ENCODE data around the gene ATP9B.

ATP9B gene

GRCh38 chr18:79294235-79294634 is 225.0 kb downstream of the ATP9B start:
- no peak for TF ChIP-seq CTCF (IDR thresholded peaks at IDR 0.05; ENCODE audit: borderline replicate concordance, control extremely low read depth, extremely low read depth, insufficient read depth, missing control alignments)
- in situ Hi-C loops (cut with MboI; ENCODE audit: low sequenced_read_pairs, unreplicated experiment) = no loop called here

GRCh38 chr18:79299272-79299671 is 230.1 kb downstream of the ATP9B start:
- in situ Hi-C loops (cut with MboI; ENCODE audit: low sequenced_read_pairs, unreplicated experiment) = no loop called here
- no peak for TF ChIP-seq CTCF (IDR thresholded peaks at IDR 0.05; ENCODE audit: borderline replicate concordance, control extremely low read depth, extremely low read depth, insufficient read depth, missing control alignments)
- DNase-seq (ENCODE audit: low spot score) = no peak

More at GRCh38 chr18:79294235-79294634, 225.0 kb downstream of the ATP9B start:
- no peak for DNase-seq (ENCODE audit: low spot score)

- no peak for DNase-seq (ENCODE audit: low spot score)
- no peak for TF ChIP-seq CTCF (IDR thresholded peaks at IDR 0.05; ENCODE audit: borderline replicate concordance, control extremely low read depth, extremely low read depth, insufficient read depth, missing control alignments)
- in situ Hi-C loops (cut with MboI; ENCODE audit: low sequenced_read_pairs, unreplicated experiment) = no loop called here
These were observed 230.5 kb downstream of the ATP9B start for GRCh38 chr18:79299711-79300110.

- TF ChIP-seq CTCF (IDR thresholded peaks at IDR 0.05; ENCODE audit: borderline replicate concordance, control extremely low read depth, extremely low read depth, insufficient read depth, missing control alignments) = no peak
- DNase-seq (ENCODE audit: low spot score) = no peak
- in situ Hi-C loops (cut with MboI; ENCODE audit: low sequenced_read_pairs, unreplicated experiment) = no loop called here
These were observed 231.2 kb downstream of the ATP9B start for GRCh38 chr18:79300413-79300812.

- in situ Hi-C loops (cut with MboI; ENCODE audit: low sequenced_read_pairs, unreplicated experiment) = no loop called here
- no peak for DNase-seq (ENCODE audit: low spot score)
- TF ChIP-seq CTCF (IDR thresholded peaks at IDR 0.05; ENCODE audit: borderline replicate concordance, control extremely low read depth, extremely low read depth, insufficient read depth, missing control alignments) = no peak
These were observed 232.9 kb downstream of the ATP9B start for GRCh38 chr18:79302120-79302519.

- no peak for DNase-seq (ENCODE audit: low spot score)
- in situ Hi-C loops (cut with MboI; ENCODE audit: low sequenced_read_pairs, unreplicated experiment) = no loop called here
- no peak for TF ChIP-seq CTCF (IDR thresholded peaks at IDR 0.05; ENCODE audit: borderline replicate concordance, control extremely low read depth, extremely low read depth, insufficient read depth, missing control alignments)
These were observed 236.7 kb downstream of the ATP9B start for GRCh38 chr18:79305911-79306310.

All from GM13976 (cell line).